Thyroid gland (tissue), 4 donors: ENCODE results near the gene CHN2. TPM values are rescaled to one million over a fixed set of nuclear protein-coding genes. Genes with fewer than 3 reads are reported as not detected.

Experiments used
- DNase-seq, 2 donors: peaks; one replicate each; pipeline ENCODE4 v3.0.0-alpha.2; 2019
- H3K27ac ChIP-seq, 3 donors: fragments of 200-600 bp; sonication (generic); 1 replicate in 2 of 3; 2 replicates in 1 of 3; pipeline ENCODE4 v1.5.1; 2016 to 2019; ENCODE audit warnings: mild to moderate bottlenecking in 1 of 3, moderate library complexity in 1 of 3
- H3K27me3 ChIP-seq: fragments of 200-600 bp; sonication (generic); one replicate; pipeline ENCODE4 v1.5.1; 2019
- H3K36me3 ChIP-seq, 2 donors: fragments of 200-600 bp; sonication (generic); one replicate each; pipeline ENCODE4 v1.5.1; 2016 to 2019
- H3K4me1 ChIP-seq, 2 donors: fragments of 200-600 bp; sonication (generic); one replicate each; pipeline ENCODE4 v1.5.1; 2017 to 2019
- H3K4me3 ChIP-seq, 3 donors: fragments of 200-600 bp; sonication (generic); replicated peaks in 1 of 3; 1 replicate in 2 of 3; 2 replicates in 1 of 3; pipeline ENCODE4 v1.5.1; 2016; ENCODE audit warnings: mild to moderate bottlenecking in 1 of 3
- H3K9me3 ChIP-seq: fragments of 200-600 bp; sonication (generic); one replicate; pipeline ENCODE4 v1.5.1; 2017
- POLR2A ChIP-seq, 2 donors: fragments of 450-650 bp; IDR thresholded peaks; one replicate each; pipeline ENCODE4 v1.6.1; 2017; ENCODE audit warnings: antibody characterized with exemption in 2 of 2, mild to moderate bottlenecking in 2 of 2, moderate library complexity in 1 of 2
- WGBS, 2 donors: methylation state at CpG; one replicate each; pipeline ENCODE4 v1.1.5; 2017; 5-methylcytosine and 5-hydroxymethylcytosine counted together
- intact Hi-C: fragments of 100-400 bp; cut with DNase I; formaldehyde crosslinking; loops from one replicate; pipeline ENCODE4 v1.15.1; 2023
- total RNA-seq, 4 donors: library from RNA; depleted of rRNA; stranded (reverse); fragments of >200 nt; gene quantifications; one replicate each; pipeline ENCODE4 v1.2.3, GENCODE V29; 2016
- TF ChIP-seq, protein P1 (sequence below), 6 experiments: fragments of 200-600 bp in 3 of 6; fragments of 450-650 bp in 3 of 6; sonication (generic) in 3 of 6; IDR thresholded peaks; one replicate each; pipeline ENCODE4 v1.5.1; 2016 to 2019; ENCODE audit warnings: antibody characterized with exemption in 6 of 6, mild to moderate bottlenecking in 2 of 6, inconsistent platforms in 1 of 6, moderate library complexity in 1 of 6

CHN2 gene
- total RNA-seq, 4 donors from 2014 or later, result 11.7 to 54.3 (median 41.4) TPM

DNA sequence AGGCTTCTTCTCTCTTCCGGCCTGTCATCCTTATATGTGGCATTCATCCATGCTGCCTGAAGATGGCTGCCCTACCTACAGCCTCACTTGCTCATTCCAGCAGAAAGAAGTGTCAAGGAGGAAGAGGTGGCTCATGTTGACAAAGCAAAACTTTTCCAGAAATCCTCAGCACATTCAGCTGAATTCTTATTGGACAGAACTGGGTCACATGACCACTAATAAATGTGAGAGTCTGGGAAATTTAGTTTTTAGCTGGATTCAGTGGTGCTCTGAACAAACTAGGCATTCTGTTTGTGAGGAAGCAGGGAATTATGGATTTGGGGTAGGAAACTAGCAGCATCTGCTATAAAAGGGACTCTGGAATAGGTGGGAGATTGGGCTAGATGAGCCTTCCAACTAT lies 58.6 kb downstream of the CHN2 start:
- no peak for TF ChIP-seq POLR2A (IDR thresholded peaks at IDR 0.05)
- TF ChIP-seq, protein P1, sequence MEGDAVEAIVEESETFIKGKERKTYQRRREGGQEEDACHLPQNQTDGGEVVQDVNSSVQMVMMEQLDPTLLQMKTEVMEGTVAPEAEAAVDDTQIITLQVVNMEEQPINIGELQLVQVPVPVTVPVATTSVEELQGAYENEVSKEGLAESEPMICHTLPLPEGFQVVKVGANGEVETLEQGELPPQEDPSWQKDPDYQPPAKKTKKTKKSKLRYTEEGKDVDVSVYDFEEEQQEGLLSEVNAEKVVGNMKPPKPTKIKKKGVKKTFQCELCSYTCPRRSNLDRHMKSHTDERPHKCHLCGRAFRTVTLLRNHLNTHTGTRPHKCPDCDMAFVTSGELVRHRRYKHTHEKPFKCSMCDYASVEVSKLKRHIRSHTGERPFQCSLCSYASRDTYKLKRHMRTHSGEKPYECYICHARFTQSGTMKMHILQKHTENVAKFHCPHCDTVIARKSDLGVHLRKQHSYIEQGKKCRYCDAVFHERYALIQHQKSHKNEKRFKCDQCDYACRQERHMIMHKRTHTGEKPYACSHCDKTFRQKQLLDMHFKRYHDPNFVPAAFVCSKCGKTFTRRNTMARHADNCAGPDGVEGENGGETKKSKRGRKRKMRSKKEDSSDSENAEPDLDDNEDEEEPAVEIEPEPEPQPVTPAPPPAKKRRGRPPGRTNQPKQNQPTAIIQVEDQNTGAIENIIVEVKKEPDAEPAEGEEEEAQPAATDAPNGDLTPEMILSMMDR (IDR thresholded peaks at IDR 0.05), result no peak
- Histone ChIP-seq H3K9me3 (no peaks in the 10 kb centered on the region), H3K27me3 (no peaks in the 10 kb centered on the region), H3K27ac (no peak overlapping the region), H3K4me3 (no peak overlapping the region), H3K4me1 (no peaks in the 10 kb centered on the region), H3K36me3 (no peaks in the 10 kb centered on the region)
- no peak for DNase-seq
- intact Hi-C loops, result no loop called here
- 100% methylated on average over 1 of the region's 1 CpG for whole genome bisulfite sequencing, 2 donors

DNA sequence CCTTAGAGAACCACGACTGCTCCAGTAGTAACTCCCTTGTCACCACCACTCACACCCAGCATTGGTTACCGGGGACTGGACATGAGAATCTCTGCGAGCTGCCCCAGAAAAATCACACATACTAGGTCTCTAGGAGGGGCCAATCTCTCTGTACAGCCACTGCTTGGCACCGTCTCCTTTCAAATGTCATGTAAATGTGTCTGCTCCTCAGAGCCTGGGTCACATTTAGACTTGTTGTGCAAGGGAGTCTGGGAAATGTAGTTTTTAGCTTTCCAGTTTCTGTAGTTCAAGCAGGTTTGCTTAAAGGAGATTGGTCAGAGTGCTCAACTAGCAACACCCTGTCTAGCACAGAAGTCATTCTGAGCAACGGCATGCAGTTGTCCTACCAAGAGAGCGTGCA lies 60.0 kb downstream of the CHN2 start:
- intact Hi-C loops, result no loop called here
- Histone ChIP-seq H3K4me3 (no peak overlapping the region), H3K4me1 (no peaks in the 10 kb centered on the region), H3K27ac (no peak overlapping the region), H3K27me3 (no peaks in the 10 kb centered on the region), H3K9me3 (no peaks in the 10 kb centered on the region), H3K36me3 (no peaks in the 10 kb centered on the region)
- DNase-seq, result no peak
- TF ChIP-seq POLR2A (IDR thresholded peaks at IDR 0.05), result no peak
- TF ChIP-seq, protein P1 (IDR thresholded peaks at IDR 0.05), result no peak
- 86% methylated on average over 6 of the region's 6 CpGs for WGBS, 2 donors

DNA sequence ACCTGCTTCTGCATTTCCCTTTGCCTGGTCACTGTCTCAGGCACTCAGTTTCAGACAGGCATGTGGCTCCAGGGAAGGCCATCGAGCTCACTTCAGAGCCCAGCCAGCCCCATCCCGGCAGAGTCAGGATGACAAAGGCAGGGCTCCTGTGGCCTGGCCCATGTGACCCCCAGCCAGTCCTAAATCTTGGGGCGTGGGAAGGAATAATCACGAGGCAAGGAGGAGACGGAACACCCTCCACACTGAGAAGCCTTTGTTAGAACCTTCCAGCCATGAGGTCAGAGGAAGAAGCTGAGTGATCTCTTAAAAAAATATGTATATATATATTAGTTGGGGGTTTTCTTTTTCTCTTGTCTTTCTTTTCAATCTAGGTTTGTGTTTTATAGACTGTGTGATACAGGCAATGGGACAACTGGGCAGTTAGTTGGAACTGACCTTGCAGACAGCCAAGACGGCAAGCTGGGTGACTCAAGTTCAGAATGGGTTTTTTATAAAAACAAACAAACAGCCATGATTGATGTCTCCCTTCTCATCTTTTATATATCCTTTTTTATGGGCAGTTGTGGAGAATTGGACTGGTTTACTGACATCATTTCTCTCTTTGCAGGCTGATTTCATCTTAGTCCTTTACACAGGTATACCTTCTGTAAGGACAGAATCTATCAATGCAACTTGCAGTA lies 60.8 kb downstream of the CHN2 start:
- Histone ChIP-seq H3K9me3 (no peaks in the 10 kb centered on the region), H3K4me3 (no peak overlapping the region), H3K27me3 (no peaks in the 10 kb centered on the region), H3K4me1 (no peaks in the 10 kb centered on the region), H3K36me3 (no peaks in the 10 kb centered on the region), H3K27ac (no peak overlapping the region)
- intact Hi-C loops, result no loop called here
- WGBS, 2 donors, result 66 to 73% methylated on average over 6 of the region's 6 CpGs
- TF ChIP-seq, protein P1 (IDR thresholded peaks at IDR 0.05), result no peak
- TF ChIP-seq POLR2A (IDR thresholded peaks at IDR 0.05), result no peak
- DNase-seq, result no peak

DNA sequence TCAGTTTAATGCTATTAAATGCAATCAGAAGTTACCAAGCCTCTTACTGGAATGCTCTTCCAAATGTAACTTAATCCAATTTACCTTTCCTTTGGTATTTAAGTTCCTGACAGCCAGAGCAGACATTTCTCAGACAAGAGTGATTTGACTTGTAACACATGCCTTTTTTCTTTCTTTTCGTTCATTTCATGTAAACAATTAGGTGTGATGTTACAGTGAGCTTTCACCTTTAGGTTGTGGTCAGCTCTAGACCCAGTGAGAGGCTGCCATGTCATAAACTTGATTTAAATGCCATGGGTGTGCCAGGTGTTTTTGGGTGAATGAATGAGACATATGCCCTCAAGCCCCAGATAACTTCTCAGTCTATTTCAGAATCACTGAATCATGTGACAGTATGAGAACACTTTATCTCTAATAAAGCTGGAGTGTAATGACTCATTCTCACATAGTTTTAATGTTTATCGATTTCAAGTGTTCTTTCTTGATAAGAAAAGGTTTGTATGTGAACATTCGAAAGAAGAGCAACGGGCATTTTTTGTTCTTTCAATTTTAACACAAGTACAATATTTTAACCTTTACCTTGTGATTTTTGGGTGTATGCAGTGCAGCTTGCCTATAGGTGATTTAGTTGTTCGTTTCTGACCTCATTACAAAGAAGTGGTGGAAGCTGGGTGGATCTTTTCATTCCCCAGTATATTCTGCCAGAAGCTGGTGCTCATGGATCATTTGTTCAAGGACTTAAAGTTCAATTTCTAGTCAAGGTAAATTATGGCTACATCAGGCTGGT lies 61.5 kb downstream of the CHN2 start:
- no peaks in the 10 kb centered on the region for H3K4me1 ChIP-seq

More for the DNA sequence above, 61.5 kb downstream of the CHN2 start:
- H3K4me3 ChIP-seq, result no peak overlapping the region
- no peak for DNase-seq
- H3K9me3 ChIP-seq, result no peaks in the 10 kb centered on the region
- no peaks in the 10 kb centered on the region for H3K27me3 ChIP-seq
- TF ChIP-seq POLR2A (IDR thresholded peaks at IDR 0.05), result no peak
- TF ChIP-seq, protein P1 (IDR thresholded peaks at IDR 0.05), result no peak
- no peak overlapping the region for H3K27ac ChIP-seq
- 50 to 61% methylated on average over 5 of the region's 5 CpGs for WGBS, 2 donors
- intact Hi-C loops, result no loop called here
- H3K36me3 ChIP-seq, result no peaks in the 10 kb centered on the region
